ENCODE data around the gene HS6ST1.

DNA sequence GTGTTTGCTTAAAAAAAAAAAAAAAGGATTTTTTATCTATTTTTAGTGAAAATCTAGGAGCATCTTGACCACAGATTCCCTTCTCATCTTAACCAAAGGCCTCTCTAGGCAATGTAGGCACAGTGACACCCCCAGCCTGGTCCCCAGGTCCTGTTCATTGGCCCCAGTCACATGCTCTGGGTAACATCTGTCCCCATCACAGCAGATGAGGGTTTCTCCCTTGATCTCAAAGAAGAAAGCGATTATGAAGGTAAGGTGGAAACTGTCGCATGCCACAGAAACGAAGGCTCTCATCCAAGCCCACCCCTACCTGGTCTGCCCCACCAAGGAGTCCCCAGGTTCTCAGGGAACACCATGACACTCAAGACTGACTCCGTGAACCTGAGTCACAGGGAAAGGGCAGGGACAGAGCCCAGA is 4.7 kb downstream of the HS6ST1 start:
- TF ChIP-seq, protein P1, sequence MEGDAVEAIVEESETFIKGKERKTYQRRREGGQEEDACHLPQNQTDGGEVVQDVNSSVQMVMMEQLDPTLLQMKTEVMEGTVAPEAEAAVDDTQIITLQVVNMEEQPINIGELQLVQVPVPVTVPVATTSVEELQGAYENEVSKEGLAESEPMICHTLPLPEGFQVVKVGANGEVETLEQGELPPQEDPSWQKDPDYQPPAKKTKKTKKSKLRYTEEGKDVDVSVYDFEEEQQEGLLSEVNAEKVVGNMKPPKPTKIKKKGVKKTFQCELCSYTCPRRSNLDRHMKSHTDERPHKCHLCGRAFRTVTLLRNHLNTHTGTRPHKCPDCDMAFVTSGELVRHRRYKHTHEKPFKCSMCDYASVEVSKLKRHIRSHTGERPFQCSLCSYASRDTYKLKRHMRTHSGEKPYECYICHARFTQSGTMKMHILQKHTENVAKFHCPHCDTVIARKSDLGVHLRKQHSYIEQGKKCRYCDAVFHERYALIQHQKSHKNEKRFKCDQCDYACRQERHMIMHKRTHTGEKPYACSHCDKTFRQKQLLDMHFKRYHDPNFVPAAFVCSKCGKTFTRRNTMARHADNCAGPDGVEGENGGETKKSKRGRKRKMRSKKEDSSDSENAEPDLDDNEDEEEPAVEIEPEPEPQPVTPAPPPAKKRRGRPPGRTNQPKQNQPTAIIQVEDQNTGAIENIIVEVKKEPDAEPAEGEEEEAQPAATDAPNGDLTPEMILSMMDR (IDR thresholded peaks at IDR 0.05), result no peak
- no peak for TF ChIP-seq EZH2 (IDR thresholded peaks at IDR 0.05)
- no peak for TF ChIP-seq EZH2phosphoT487 (IDR thresholded peaks at IDR 0.05)

Measured in neural progenitor cell (in vitro differentiated cells).